Activated CD8-positive, alpha-beta memory T cell treated with anti-CD3 and anti-CD28 coated beads for 1 hour (primary cell): ENCODE results near the gene TLX3.

Experiments
- DNase-seq, 2 donors: peaks; one replicate each; pipeline ENCODE4 v3.0.0-alpha.2; 2020; ENCODE audit warnings: low read depth in 1 of 2; ENCODE audit errors: extremely low read depth in 1 of 2

The TLX3 gene

GRCh38 chr5:171300358-171300757 lies 8.7 kb upstream of the TLX3 start:
- no peak for DNase-seq

- no peak for DNase-seq
These were observed 2.9 kb upstream of the TLX3 start for GRCh38 chr5:171306166-171306565.

- DNase-seq: no peak
These were observed 2.1 kb upstream of the TLX3 start for GRCh38 chr5:171306781-171307591.

GRCh38 chr5:171307789-171308452 lies 1.1 kb upstream of the TLX3 start:
- DNase-seq: no peak

- no peak for DNase-seq
These were observed 496 bp downstream of the TLX3 start for GRCh38 chr5:171309276-171310211.

- no peak for DNase-seq
These were observed 1.3 kb downstream of the TLX3 start for GRCh38 chr5:171310212-171310818.

GRCh38 chr5:171310819-171311321 lies 1.8 kb downstream of the TLX3 start:
- no peak for DNase-seq

- DNase-seq: no peak
These were observed 2.5 kb downstream of the TLX3 start for GRCh38 chr5:171311322-171312077.

- no peak for DNase-seq
These were observed 3.3 kb downstream of the TLX3 start for GRCh38 chr5:171312129-171312974.

GRCh38 chr5:171313481-171314206 lies 4.6 kb downstream of the TLX3 start:
- no peak for DNase-seq

GRCh38 chr5:171314728-171315385 lies 5.8 kb downstream of the TLX3 start:
- DNase-seq: no peak

- no peak for DNase-seq
These were observed 6.4 kb downstream of the TLX3 start for GRCh38 chr5:171315386-171315891.

GRCh38 chr5:171315925-171316257 lies 6.8 kb downstream of the TLX3 start:
- no peak for DNase-seq

- no peak for DNase-seq
These were observed 7.4 kb downstream of the TLX3 start for GRCh38 chr5:171316258-171317121.

- no peak for DNase-seq
These were observed 8.2 kb downstream of the TLX3 start for GRCh38 chr5:171317230-171317629.

GRCh38 chr5:171318026-171318425 lies 9.0 kb downstream of the TLX3 start:
- no peak for DNase-seq

- DNase-seq: no peak
These were observed 12.4 kb downstream of the TLX3 start for GRCh38 chr5:171321447-171321846.
